ENCODE results near the gene MARVELD3.
"Not testable (repeated sequence)": the region's sequence is repeated elsewhere in the genome, so short reads cannot be mapped to it uniquely, and the experiment has no call there.

The MARVELD3 gene, protein sequence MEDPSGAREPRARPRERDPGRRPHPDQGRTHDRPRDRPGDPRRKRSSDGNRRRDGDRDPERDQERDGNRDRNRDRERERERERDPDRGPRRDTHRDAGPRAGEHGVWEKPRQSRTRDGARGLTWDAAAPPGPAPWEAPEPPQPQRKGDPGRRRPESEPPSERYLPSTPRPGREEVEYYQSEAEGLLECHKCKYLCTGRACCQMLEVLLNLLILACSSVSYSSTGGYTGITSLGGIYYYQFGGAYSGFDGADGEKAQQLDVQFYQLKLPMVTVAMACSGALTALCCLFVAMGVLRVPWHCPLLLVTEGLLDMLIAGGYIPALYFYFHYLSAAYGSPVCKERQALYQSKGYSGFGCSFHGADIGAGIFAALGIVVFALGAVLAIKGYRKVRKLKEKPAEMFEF

DNA sequence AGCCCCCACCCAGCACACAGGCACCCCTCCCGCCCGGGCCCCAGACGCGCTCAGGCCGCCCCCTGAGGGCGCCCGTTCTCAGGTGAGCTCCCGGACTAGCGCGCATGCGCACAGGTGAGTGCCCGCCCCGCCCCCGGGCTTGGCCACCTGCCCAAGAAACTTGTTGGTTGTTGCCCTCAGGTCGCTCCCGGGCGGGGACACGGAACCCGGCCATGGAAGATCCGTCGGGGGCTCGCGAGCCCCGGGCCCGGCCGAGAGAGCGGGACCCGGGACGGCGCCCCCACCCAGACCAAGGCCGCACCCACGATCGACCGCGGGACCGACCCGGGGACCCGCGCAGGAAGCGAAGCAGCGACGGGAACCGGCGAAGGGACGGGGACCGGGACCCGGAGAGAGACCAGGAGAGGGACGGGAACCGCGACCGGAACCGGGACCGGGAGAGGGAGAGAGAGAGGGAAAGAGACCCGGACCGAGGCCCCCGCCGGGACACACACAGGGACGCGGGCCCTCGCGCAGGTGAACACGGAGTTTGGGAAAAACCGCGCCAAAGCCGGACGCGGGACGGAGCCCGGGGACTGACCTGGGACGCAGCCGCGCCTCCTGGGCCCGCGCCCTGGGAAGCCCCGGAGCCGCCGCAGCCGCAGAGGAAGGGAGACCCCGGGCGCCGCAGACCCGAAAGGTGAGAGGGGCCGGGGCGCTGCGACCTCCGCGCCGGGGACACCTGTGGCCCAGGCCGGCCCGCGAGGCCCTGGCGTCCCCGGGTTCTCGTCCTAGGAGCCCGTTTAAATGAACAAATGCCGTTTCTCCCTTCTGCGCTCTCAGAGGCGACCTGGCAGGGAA, at the start of gene MARVELD3:
TSS of gene MARVELD3 (plus strand) at position 167 of the 840 bp plus-strand sequence. CDS start at position 213, 46 bp downstream.
- peak; percentile 64 for DNase-seq

DNA sequence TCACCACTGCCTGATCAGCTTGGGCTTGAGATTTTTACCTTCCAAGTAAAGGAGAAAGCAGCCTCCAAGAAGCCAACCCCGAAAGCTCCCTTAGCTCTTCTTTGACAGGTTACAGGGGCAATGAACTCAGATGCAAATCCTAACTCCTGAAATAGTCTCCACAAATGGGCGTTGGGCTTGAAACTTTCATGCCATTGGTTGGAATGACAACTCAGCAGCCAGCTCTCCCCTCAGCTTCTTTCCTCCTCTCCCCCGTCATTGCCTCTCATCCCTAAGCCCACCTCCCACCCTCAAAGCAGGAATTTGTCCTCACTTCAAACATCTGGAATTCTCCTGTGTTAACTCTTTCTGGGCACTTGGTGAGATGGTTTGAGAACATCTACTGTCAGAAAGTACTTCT, 49.0 kb upstream of the MARVELD3 start, which contains the start of gene TAT:
TSS of gene TAT (minus strand) at position 122 of the 400 bp plus-strand sequence. CDS start 677 bp downstream, outside the sequence.
- no peak for DNase-seq

DNA sequence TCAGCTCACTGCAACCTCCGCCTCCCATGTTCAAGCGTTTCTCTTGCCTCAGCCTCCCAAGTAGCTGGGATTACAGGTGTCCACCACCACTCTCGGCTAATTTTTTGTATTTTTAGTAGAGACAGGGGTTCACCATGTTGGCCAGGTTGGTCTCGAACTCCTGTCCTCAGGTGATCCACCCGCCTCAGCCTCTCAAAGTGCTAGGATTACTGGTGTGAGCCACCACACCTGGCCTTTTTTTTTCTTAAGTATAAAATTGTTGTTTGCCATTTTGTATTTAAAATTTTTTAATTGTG, 43.5 kb upstream of the MARVELD3 start:
- DNase-seq, result not testable (repeated sequence)

DNA sequence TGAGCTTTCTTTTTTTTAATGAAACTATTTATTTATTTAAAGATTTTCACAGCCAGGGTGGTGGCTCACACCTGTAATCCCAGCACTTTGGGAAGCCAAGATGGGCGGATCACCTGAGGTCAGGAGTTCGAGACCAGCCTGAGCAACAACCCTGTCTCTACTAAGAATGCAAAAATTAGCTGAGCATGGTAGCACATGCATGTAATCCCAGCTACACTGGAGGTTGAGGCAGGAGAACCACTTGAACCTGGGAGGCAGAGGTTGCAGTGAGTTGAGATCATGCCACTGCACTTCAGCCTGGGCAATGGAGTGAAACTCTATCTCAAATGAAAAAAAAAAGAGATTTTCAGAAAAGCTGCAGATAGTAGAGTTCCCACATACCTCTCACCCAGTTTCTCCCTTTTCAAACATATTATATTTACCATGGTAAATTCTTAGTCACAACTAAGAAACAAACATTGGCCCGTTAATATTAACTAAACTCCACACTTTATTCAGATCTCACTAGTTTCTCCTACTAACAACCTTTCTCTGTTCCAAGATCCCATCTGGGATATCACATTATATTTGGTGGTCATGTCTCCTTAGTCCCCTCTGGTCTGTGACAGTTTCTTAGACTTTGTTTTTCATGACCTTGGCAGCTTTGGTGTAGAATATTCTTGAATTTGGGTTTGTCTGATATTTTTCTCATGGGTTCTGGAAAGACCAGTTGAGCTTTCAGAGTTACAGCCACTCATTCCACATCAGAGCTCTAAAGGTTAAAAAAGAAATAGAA, 41.3 kb upstream of the MARVELD3 start:
- no peak for DNase-seq

DNA sequence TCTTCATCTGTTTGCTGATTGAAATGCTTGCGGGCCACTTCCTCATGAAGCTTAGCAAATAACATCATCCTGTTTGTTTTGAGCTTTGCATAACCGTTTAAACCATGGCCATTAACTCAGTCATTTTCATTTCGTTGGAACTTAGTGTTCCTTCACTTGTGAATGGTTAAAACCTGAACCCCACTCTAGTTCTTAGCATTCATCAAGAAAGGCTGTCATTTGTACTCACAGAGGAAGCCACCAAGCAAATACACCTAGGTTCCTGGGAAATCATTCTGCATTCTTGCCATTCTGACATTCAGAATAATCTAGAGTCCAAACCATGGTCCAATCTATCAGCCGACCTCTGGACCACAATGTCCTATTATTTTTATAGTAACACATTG, 40.7 kb upstream of the MARVELD3 start:
- no peak for DNase-seq

DNA sequence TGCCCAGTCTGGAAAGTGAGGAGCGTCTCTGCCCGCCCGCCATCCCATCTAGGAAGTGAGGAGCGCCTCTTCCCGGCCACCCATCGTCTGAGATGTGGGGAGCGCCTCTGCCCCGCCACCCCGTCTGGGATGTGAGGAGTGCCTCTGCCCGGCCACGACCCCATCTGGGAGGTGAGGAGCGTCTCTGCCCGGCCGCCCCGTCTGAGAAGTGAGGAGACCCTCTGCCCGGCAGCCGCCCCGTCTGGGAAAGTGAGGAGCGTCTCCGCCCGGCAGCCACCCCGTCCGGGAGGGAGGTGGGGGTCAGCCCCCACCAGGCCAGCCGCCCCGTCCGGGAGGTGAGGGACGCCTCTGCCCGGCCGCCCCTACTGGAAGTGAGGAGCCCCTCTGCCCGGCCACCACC, 36.6 kb upstream of the MARVELD3 start:
- not testable (repeated sequence) for DNase-seq

DNA sequence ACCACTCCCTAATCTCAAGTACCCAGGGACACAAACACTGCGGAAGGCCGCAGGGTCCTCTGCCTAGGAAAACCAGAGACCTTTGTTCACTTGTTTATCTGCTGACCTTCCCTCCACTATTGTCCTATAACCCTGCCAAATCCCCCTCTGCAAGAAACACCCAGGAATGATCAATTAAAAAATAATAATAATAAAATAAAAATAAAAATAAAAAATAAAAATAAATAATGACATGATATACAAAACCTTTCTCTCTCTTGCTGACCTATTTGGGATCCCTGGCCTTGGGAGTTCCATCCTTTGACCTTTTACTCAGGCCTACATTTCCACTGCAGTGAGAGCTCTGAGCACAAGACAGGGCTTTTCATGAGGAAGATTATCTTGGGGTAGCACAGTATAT, 35.9 kb upstream of the MARVELD3 start:
- DNase-seq, result not testable (repeated sequence)

DNA sequence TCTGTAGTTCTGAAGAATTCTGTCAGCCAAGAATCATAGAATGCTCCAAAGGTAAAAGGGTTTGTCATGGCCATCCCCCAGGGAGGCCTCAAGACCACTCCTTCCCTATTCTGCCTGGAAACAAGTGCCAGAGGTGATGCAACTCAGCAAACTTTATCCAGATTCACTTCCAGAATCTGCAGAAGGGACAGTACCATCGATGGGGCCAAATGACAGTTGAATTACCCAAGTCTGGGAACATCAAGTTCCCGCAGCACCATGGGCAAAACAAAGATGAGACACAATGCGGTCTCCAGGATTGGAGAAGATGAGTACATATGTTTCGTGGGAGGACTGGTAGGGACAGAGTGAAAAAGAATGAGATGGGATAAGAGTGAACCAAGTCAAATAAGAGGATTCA, 35.4 kb upstream of the MARVELD3 start:
- no peak for DNase-seq

DNA sequence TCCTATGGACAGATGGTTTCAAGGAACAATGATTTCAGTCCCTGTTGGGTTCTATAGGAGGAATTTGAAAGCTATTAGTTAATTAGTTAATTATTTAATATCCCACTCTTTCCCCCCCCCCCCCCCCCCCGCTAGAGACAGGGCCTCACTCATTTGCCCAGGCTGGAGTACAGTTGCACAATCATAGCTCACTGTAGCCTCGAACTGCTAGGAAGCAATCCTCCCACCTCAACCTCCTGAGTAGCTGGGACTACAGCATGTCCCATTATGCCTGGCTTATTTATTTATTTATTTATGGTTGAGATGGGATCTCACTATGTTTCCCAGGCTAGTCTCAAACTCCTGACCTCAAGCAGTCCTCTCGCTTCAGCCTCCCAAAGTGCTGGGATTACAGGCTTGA, 34.1 kb upstream of the MARVELD3 start:
- DNase-seq, result no peak

DNA sequence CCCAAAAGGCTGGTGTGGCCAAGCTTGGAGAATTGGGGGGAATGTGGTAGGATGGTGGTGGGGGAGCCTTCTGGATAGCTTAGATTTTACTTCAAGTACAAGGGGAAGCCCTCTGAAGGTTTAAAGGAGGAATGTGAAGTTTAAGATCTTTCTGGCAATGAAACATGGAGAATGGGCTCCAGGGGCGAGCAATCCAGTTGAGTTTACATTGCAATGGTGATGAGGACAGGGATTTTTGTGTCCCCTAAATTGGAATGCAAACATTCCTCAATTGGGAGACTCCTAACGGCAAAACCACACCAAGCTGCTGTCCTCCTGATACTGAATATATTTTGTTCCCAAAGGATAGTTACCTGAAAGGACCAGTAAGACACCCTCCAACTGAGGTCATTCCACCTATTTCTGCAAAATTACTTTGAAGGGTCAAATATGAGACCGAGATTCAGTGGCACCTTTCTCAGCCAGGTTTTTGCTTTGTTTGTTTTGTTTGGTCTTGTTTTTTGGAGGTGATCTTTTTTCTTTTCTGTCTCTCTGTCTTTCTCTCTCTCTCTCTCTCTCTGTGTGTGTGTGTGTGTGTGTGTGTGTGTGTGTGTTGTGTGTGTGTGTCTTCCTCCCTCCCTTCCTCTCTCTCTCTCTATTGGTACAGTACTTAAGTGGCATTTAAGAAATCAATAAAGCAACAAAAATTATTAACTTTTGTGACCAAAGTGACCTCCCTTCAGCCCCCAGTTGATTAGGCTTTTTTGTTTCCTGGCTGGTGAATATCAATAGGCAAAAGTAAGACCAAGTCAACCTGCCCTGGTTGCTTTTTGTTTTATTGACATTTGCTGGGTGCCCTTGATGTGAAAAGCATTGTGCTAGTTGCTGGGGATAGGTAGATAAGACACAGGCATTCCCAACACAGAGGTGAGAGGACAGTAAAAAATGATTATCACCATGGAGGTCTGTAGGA, 32.7 kb upstream of the MARVELD3 start:
- DNase-seq, result no peak

DNA sequence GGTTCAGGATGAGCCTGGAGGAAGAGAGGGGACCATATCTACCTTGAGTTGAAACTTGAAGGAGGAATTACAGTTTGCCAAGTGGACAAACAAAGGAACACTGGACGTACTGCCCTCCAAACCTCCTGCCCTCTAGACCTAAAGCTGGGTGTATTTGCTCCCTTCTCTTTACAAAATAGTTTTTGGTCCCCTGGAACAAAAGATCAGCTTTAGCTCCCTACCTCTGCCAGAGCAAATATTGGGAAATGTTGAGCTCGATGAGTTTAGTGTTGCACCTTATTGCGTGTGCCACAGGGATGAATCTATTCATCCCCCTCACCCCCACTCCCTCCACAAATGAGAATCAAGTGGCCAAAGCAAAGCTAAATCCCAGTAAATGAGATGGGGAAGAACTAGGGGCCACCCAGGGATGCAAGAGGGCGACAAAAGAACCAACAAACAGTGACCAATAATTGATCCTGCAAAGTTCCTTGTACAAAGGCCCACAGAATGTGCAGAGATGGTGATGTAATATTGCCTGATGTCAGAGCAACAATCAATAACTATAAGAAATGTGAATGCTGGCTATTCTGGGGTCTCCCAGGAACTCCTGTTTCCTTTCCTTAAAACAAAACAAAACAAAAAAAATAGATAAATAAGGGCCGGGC, 31.9 kb upstream of the MARVELD3 start:
- DNase-seq, result no peak

DNA sequence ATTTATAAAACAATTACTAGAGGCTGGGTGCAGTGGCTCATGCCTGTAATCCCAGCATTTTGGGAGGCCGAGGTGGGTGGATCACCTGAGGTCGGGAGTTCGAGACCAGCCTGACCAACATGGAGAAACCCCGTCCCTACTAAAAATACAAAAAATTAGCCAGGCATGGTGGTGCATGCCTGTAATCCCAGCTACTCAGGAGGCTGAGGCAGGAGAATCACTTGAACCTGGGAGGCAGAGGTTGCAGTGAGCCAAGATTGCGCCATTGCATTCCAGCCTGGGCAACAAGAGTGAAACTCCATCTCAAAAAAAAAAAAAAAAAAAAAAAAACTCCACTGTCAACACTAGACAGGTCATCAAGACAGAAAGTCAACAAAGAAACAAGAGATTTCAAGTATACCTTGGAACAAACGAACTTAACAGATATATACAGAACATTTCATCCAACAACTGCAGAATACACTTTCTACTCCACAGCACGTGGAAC, 30.6 kb upstream of the MARVELD3 start:
- not testable (repeated sequence) for DNase-seq

DNA sequence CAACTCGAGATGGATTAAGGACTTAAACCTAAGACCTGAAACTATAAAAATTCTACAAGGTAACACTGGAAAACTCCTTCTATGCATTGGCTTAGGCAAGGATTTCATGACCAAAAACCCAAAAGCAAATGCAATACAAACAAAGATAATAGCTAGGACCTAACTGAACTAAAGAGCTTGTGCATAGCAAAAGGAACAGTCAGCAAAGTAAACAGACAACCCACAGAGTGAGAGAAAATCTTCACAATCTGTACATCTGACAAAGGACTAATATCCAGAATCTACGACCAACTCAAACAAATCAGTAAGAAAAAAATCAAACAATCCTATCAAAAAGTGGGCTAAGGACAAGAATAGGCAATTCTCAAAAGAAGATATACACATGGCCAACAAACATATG, 27.6 kb upstream of the MARVELD3 start:
- not testable (repeated sequence) for DNase-seq

DNA sequence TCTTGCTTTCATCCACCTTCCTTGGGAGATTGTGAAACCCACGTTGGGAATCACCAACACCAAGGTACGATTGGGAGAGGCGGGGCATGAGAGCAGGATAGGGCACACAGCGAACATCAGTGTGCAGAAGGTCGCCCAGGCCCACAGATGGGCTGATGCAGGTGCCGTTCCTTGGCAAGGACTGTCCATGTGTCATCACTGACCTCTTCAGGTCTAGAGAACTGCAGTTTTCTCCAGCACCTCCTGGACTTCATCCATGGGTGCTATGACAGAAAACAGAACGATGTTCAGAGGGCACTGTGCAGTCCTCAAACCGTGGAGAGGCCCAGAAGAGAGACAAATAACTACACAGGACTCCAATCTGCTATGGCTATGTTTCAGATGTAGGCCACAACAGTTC, 25.2 kb upstream of the MARVELD3 start:
- no peak for DNase-seq

DNA sequence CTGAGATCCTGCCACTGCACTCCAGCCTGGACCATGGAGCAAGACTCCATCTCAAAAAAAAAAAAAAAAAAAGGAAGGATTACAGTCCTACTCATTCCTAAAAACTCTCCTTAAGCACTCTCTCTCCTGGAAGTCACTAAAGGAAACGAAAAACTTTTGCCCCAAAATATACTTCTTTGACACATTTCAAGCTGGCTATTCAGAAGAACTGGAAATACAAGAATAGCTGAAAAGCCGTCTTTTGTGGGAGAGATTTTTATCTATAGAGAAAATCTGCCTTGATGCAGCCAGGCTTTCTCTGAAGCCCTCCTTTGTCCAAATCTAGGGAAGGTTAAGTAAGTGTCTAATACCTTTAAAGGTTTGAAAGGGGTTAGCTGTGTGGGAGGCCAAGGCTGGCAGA, 16.9 kb upstream of the MARVELD3 start:
- DNase-seq, result no peak

DNA sequence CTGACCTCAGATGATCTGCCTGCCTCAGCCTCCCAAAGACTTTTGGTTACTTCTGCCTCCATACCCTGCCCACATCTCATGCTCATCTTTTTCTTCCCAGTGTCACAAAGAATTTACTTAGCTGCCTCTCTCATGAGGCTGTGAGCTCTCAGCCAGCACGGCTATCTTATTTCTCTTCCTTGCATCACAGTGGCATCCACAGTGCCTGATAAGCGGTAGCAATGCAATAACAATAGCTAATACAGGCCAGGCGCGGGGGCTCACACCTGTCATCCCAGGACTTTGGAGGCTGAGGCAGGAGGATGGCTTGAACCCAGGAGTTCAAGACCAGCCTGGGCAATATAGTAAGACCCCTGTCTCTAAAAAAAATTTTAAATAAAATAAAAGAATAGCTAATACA, 15.5 kb upstream of the MARVELD3 start:
- no peak for DNase-seq

DNA sequence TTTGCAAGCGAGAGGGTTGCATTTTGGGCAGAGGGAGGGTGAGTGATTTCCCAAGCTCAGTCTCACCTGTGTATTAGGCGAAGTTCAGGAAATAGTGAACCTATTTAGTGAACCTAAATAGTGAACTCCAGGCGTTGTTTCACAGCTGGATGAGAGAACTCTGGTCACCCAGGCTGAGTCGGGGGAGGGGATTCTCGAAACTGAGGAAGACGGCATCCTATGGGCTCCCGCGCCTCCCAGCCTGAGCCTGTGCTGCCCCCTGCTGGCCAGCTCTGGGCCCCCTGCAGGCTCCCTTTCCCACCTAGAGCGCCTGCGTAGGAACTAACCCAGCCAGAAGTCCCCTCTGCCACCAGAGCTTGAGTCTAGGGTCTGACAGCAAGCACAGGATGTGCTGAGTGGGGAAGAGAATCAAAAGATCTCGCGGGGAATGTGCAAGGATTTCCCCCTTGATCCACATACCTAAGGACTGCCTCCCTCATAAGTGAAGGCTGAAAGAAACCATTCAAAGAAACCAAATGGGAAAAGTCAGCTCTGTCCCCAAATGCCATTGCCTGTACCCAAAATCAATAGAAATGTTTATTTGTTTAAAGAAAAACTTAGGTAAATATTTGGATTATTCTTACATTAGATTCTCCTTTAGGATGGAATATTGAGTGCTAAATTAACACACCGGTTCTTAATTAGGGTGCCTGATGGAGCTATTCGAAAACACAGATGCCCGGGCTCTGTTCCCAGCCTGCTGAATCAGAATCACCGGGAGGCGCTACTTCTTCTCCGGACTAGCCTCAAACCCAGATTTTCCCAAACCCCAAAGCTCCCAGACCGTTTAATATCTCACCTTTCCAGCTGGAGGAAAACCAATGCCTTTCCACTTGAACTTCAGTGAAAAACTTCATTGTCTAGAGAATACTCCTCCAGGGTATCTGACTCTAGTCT, 14.8 kb upstream of the MARVELD3 start:
- DNase-seq, result peak; percentile 67

DNA sequence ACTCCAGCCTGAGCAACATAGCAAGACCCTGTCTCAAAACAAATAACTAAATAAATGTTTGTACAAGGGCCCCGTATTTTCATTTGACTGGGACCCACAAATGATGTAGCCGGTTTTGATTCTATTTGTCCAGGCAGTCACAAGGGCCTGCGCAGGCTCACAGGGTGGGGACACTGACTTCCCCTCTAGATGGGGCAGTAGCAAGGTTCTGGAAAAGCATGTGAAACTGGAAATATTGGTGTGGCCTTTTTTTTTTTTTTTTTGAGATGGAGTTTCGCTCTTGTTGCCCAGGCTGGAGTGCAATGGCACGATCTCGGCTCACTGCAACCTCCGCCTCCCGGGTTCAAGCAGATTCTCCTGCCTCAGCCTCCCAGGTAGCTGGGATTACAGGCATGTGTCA, 11.0 kb upstream of the MARVELD3 start:
- not testable (repeated sequence) for DNase-seq

DNA sequence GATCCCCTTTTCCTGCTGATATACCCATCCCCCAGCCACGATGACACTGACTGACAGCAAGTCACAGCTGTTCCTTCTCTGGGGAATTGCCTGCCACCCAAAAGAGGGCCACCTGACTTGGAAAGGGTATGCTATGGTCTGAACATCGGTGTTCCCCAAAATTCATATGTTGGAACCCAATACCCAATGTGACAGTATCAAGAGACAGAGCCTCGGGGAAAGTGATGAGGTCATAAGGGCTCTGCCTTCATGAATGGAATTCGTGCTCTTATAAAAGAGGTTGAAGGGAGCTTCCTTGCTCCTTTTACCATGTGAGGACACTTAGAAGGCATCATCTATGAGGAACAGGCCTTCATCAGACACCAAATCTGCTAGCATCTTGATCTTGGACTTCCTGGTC, 7.6 kb upstream of the MARVELD3 start:
- no peak for DNase-seq

DNA sequence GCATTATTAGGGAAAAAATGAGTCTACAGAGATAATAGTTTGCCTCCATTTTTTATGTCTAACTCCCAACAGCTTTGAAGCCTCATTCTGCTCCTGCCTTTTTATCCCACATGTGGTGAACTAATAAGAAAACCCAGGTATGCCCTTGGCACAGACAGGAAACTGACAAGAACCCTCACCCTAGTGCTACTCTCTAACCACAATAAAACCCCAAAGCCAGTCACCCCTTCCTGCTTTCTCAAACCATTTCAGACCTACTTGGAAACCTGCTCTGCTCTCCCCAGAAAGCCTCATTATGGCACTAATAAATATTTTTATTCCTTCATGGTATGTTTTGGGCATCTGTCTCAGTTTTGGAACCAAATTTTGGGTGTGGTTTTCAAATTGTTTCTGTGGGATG, 3.9 kb upstream of the MARVELD3 start:
- DNase-seq, result no peak

All from DMS153 (cell line).